Neuronal stem cell (in vitro differentiated cells): ENCODE results near the gene CYBA.

Source experiments
- DNase-seq: peaks from one replicate; pipeline ENCODE4 v3.0.0-alpha.2; 2013; ENCODE audit warnings: low spot score
- H2AFZ ChIP-seq: one replicate; pipeline ENCODE4 v1.6.1; 2013; ENCODE audit warnings: mild to moderate bottlenecking, low read length, inconsistent platforms
- H2AK5ac ChIP-seq: 2 replicates; pipeline ENCODE4 v1.6.1; 2013; ENCODE audit warnings: low read depth, mild to moderate bottlenecking, inconsistent platforms, low read length, moderate library complexity, mixed read lengths
- H2BK120ac ChIP-seq: 2 replicates; pipeline ENCODE4 v1.6.1; 2013; ENCODE audit warnings: low read depth, mild to moderate bottlenecking, inconsistent platforms, low read length, moderate library complexity, mixed read lengths
- H2BK12ac ChIP-seq: one replicate; pipeline ENCODE4 v1.6.1; 2013; ENCODE audit warnings: low read length, inconsistent platforms
- H2BK15ac ChIP-seq: 2 replicates; pipeline ENCODE4 v1.6.1; 2013; ENCODE audit warnings: mild to moderate bottlenecking, low read length, inconsistent platforms, mixed read lengths
- H2BK5ac ChIP-seq: one replicate; pipeline ENCODE4 v1.6.1; 2013; ENCODE audit warnings: inconsistent platforms, mild to moderate bottlenecking, low read length, moderate library complexity
- H3K14ac ChIP-seq: one replicate; pipeline ENCODE4 v1.6.1; 2013; ENCODE audit warnings: low read length, inconsistent platforms
- H3K18ac ChIP-seq: 2 replicates; pipeline ENCODE4 v1.6.1; 2013; ENCODE audit warnings: low read length, inconsistent platforms
- H3K23ac ChIP-seq: 2 replicates; pipeline ENCODE4 v1.6.1; 2013; ENCODE audit warnings: low read depth, mild to moderate bottlenecking, mixed read lengths, low read length, inconsistent platforms; ENCODE audit not compliant: poor library complexity
- H3K27ac ChIP-seq: replicated peaks from 3 replicates; pipeline ENCODE4 v1.5.1; 2013; ENCODE audit warnings: low read length, inconsistent platforms
- H3K27me3 ChIP-seq, 3 experiments: 2 replicates each; pipeline ENCODE4 v1.6.1; 2013; ENCODE audit warnings: low read length in 3 of 3, mild to moderate bottlenecking in 2 of 3, inconsistent platforms in 1 of 3, low read depth in 1 of 3, mixed read lengths in 1 of 3, moderate library complexity in 1 of 3; ENCODE audit not compliant: control insufficient read depth in 3 of 3, insufficient read depth in 3 of 3
- H3K36me3 ChIP-seq, 2 donors: replicated peaks in 1 of 2; 2 replicates each; pipeline ENCODE4 v1.6.1; 2013; ENCODE audit warnings: low read length in 2 of 2; ENCODE audit not compliant: control insufficient read depth in 2 of 2, insufficient read depth in 2 of 2
- H3K4ac ChIP-seq: 2 replicates; pipeline ENCODE4 v1.6.1; 2013; ENCODE audit warnings: inconsistent platforms, mild to moderate bottlenecking, low read length, moderate library complexity
- H3K4me1 ChIP-seq, 2 donors: 1 replicate in 1 of 2; 2 replicates in 1 of 2; pipeline ENCODE4 v1.6.1; 2013; ENCODE audit warnings: low read length in 2 of 2, low read depth in 1 of 2; ENCODE audit not compliant: control insufficient read depth in 2 of 2, insufficient read depth in 1 of 2
- H3K4me2 ChIP-seq: one replicate; pipeline ENCODE4 v1.6.1; 2013; ENCODE audit warnings: mild to moderate bottlenecking, low read length, inconsistent platforms; ENCODE audit not compliant: insufficient read depth, poor library complexity, severe bottlenecking
- H3K4me3 ChIP-seq, 2 donors: 2 replicates each; pipeline ENCODE4 v1.5.1; 2013; ENCODE audit warnings: low read length in 2 of 2, mild to moderate bottlenecking in 2 of 2, inconsistent platforms in 1 of 2, moderate library complexity in 1 of 2
- H3K79me1 ChIP-seq: one replicate; pipeline ENCODE4 v1.6.1; 2013; ENCODE audit warnings: low read depth, mild to moderate bottlenecking, inconsistent platforms, low read length, moderate library complexity
- H3K9ac ChIP-seq: one replicate; pipeline ENCODE4 v1.6.1; 2013; ENCODE audit warnings: mild to moderate bottlenecking, low read depth, low read length, inconsistent platforms; ENCODE audit not compliant: poor library complexity
- H3K9me3 ChIP-seq, 2 donors: replicated peaks in 1 of 2; 2 replicates each; pipeline versions ENCODE3 to v1.6.1; 2013; ENCODE audit warnings: low read length in 2 of 2, mild to moderate bottlenecking in 2 of 2, inconsistent platforms in 1 of 2, low read depth in 1 of 2, mixed read lengths in 1 of 2, moderate library complexity in 1 of 2; ENCODE audit not compliant: control insufficient read depth in 2 of 2, insufficient read depth in 1 of 2
- H4K8ac ChIP-seq: one replicate; pipeline ENCODE4 v1.6.1; 2013; ENCODE audit warnings: low read depth, mild to moderate bottlenecking, inconsistent platforms, low read length, moderate library complexity
- H4K91ac ChIP-seq: one replicate; pipeline ENCODE4 v1.6.1; 2013; ENCODE audit warnings: low read length, low read depth, mild to moderate bottlenecking, inconsistent platforms; ENCODE audit not compliant: poor library complexity
- WGBS, 2 donors: extraction: QIAGEN DNeasy Blood & Tissue Kit; methylation state at CpG; one replicate each; pipeline ENCODE4 v1.1.7; 2013; ENCODE audit warnings: missing lambda C conversion rate in 2 of 2, mixed read lengths in 1 of 2; ENCODE audit not compliant: insufficient read length in 2 of 2, insufficient replicate concordance in 1 of 2; ENCODE audit errors: extremely low coverage in 2 of 2; 5-methylcytosine and 5-hydroxymethylcytosine counted together

The CYBA gene

DNA sequence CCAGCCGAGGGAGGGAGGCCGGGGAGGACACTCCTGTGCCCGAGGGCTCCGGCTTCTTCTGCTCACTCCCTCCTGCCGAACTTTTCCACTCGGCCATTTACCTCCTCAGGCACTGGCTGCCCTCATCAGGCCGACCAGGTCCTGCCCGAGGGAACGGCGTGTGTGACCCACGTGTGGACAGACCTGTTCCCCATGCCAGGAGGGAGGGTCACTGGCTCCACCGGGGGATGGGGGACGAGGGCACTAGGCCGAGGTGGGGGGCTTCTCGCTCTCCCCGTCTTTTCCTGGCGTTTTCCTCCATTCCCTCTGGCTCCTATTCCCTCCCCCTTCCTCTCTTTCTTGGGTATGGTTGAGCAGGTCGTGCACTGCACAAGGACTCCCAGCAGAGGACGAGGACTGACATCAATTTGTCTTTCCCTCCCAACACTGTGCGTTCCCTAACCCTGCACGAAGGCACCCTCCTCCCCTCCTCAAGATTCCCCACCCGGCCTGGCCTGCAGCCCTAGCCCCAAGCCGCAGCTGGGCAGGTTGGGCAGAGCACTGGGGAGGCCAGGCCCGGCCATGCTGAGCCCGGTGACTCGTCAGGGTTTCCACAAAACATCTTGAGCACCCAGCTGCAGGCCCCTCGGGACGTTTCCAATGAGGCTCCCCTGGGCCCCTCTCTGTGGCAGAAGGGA is 15.7 kb downstream of the CYBA start:
- peak overlapping the region; percentile 95 for H3K18ac ChIP-seq
- H2BK15ac ChIP-seq, result peak overlapping the region; percentile 75
- no peak overlapping the region for H3K4ac ChIP-seq
- H2AK5ac ChIP-seq, result peak overlapping the region; percentile 53
- H3K36me3 ChIP-seq, result peaks cover 19 to 37% of the 10 kb centered on the region in 2 donors
- no peak overlapping the region for H4K91ac ChIP-seq
- no peak overlapping the region for H2BK120ac ChIP-seq
- peaks cover 0 to 11% of the 10 kb centered on the region in 2 donors for H3K4me1 ChIP-seq
- H2BK12ac ChIP-seq, result no peak overlapping the region
- no CpG with 5 or more reads among the region's 28 CpGs for WGBS, 2 donors
- H3K9ac ChIP-seq, result peak overlapping the region; percentile 84
- peaks cover 0 to 1% of the 10 kb centered on the region in 2 donors for H3K9me3 ChIP-seq
- H3K4me2 ChIP-seq, result peak overlapping the region; percentile 98
- H3K23ac ChIP-seq, result peak overlapping the region; percentile 68
- H3K27me3 ChIP-seq, result peaks cover 0 to 42% (median 4%) of the 10 kb centered on the region in 3 experiments
- peak overlapping the region; percentile 90 for H2BK5ac ChIP-seq
- peaks cover 4% of the 10 kb centered on the region for H3K79me1 ChIP-seq
- H3K14ac ChIP-seq, result peak overlapping the region; percentile 58
- peak overlapping the region in 1 of 2 donors; percentile 79 for H3K4me3 ChIP-seq
- H2AFZ ChIP-seq, result no peak overlapping the region
- no peak overlapping the region for H4K8ac ChIP-seq
- DNase-seq, result no peak
- H3K27ac ChIP-seq, result no peak overlapping the region

DNA sequence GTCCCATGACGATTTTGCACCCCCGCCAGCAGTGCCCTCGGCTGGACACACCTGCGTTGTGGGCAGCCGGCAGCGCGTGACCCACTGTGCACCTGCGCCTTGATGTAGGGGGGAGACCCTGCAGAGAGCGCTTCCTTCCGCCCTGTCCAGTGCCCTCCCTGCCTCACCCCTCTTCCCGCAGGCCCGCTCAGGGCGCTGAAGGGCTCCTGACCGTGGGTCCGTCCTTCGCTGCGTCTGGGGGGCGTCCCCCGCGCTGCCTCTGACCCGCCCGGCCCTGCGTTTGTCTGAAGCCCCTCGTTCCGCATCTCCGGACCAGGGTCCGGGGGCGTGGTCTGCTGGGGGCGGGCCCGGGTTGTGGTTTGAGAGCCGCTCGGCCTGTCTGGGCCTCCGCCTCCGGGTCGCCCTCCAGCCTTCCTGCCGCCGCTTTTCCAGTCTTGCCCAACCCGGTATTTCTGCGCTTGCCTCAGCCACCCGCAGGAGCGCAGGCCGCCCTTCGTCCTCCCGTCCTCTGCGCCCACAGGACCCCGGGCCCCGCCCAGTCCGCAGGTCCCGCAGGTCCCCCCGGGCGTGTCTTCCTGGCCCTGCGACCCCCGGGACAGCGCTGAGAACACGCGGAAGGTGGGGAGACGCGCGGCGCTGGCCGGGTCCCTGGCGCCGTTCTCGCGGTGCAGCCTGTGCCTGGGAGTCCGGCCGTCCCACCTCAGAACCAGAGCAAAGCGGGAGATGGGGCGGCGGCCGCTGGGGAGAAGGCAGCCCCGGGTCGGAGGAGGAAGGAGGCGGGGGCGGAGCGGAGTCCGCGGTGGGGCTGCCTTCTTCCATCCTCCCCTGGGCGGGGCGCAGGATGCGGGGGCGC is 16.5 kb downstream of the CYBA start:
- Histone ChIP-seq H3K4ac (peak overlapping the region; percentile 23), H3K23ac (peak overlapping the region; percentile 96), H3K36me3 (peaks cover 26 to 45% of the 10 kb centered on the region in 2 donors), H3K9ac (peak overlapping the region; percentile 84), H4K8ac (no peak overlapping the region), H3K79me1 (peaks cover 4% of the 10 kb centered on the region), H2BK120ac (no peak overlapping the region), H3K4me1 (peaks cover 0 to 11% of the 10 kb centered on the region in 2 donors), H3K4me2 (peak overlapping the region; percentile 98), H3K27me3 (peaks cover 0 to 34% (median 1%) of the 10 kb centered on the region in 3 experiments), H3K9me3 (peaks cover 0 to 1% of the 10 kb centered on the region in 2 donors), H2BK12ac (peak overlapping the region; percentile 73), H2AFZ (no peak overlapping the region), H2BK5ac (peak overlapping the region; percentile 90), H3K14ac (peak overlapping the region; percentile 97), H3K27ac (no peak overlapping the region), H2AK5ac (peak overlapping the region; percentile 63), H4K91ac (no peak overlapping the region), H2BK15ac (peak overlapping the region; percentile 67), H3K18ac (peak overlapping the region; percentile 95), H3K4me3 (peak overlapping the region in 1 of 2 donors; percentile 79)
- peak; percentile 46 for DNase-seq
- no CpG with 5 or more reads among the region's 82 CpGs for WGBS, 2 donors

DNA sequence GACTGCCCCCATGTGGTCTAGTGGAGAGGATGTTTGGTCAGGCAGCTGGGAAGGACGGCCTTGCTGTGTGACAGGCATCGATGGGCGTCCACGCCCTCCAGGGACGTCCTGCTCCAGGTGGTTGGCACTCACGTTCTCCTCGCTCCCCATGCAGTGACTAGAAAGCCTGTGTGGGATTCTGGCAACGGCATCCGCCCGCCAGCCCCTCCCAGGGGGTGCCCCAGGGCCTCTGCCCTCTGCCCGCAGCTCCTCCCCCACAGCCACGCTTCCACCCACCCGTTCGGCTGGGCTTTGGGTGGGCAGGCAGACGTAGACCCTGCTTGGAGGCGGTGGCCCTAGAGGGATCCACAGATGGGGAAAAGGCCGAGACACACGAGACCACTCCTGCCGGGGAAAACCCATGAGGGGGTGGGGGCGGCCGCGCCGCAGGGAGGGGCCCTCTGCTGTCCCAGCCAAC is 17.1 kb downstream of the CYBA start:
- H3K27me3 ChIP-seq, result peaks cover 0 to 28% (median 0%) of the 10 kb centered on the region in 3 experiments
- no peak overlapping the region for H4K8ac ChIP-seq
- no peak overlapping the region for H4K91ac ChIP-seq
- peaks cover 0 to 11% of the 10 kb centered on the region in 2 donors for H3K4me1 ChIP-seq
- H3K23ac ChIP-seq, result peak overlapping the region; percentile 96
- no peak overlapping the region for H2AFZ ChIP-seq
- no peak for DNase-seq
- peak overlapping the region; percentile 90 for H2BK5ac ChIP-seq
- no peak overlapping the region for H3K4ac ChIP-seq
- no peak overlapping the region for H2BK120ac ChIP-seq
- peak overlapping the region; percentile 63 for H2AK5ac ChIP-seq
- H3K4me3 ChIP-seq, result no peak overlapping the region
- H3K79me1 ChIP-seq, result peaks cover 4% of the 10 kb centered on the region
- H3K18ac ChIP-seq, result peak overlapping the region; percentile 94
- H2BK15ac ChIP-seq, result peak overlapping the region; percentile 37
- H3K27ac ChIP-seq, result no peak overlapping the region
- peak overlapping the region; percentile 38 for H3K14ac ChIP-seq
- H3K4me2 ChIP-seq, result peak overlapping the region; percentile 98
- H3K36me3 ChIP-seq, result peaks cover 26 to 49% of the 10 kb centered on the region in 2 donors
- H3K9ac ChIP-seq, result peak overlapping the region; percentile 77
- peaks cover 0 to 1% of the 10 kb centered on the region in 2 donors for H3K9me3 ChIP-seq
- no CpG with 5 or more reads among the region's 23 CpGs for WGBS, 2 donors
- H2BK12ac ChIP-seq, result peak overlapping the region; percentile 73

DNA sequence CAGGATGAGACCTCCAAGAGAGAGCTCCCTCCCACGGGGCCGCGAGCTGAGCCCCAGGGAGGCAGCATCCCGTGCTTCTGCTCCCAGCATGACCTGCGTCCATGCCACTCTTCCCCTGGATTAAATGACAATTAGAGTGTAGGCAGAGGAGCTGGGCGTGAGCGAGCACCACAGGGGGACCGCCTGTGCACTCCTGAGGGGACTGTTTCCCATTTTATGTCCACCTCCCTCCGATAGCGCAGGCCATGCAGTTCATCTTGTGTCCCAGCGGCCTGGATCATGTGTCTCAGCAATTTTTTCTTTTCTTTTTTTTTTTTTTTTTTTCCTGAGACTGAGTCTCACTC is 18.3 kb downstream of the CYBA start:
- H3K79me1 ChIP-seq, result peaks cover 4% of the 10 kb centered on the region

More for the DNA sequence above, 18.3 kb downstream of the CYBA start:
- Histone ChIP-seq H2BK120ac (no peak overlapping the region), H3K18ac (no peak overlapping the region), H3K14ac (no peak overlapping the region), H2BK15ac (no peak overlapping the region), H3K27me3 (peaks cover 0 to 18% (median 0%) of the 10 kb centered on the region in 3 experiments), H2BK12ac (no peak overlapping the region), H4K8ac (no peak overlapping the region), H3K4me2 (no peak overlapping the region), H3K36me3 (peaks cover 35 to 61% of the 10 kb centered on the region in 2 donors), H2AFZ (no peak overlapping the region), H3K23ac (no peak overlapping the region), H3K9ac (no peak overlapping the region), H3K4me1 (peaks cover 0 to 11% of the 10 kb centered on the region in 2 donors), H3K9me3 (peaks cover 0 to 1% of the 10 kb centered on the region in 2 donors), H3K4me3 (no peak overlapping the region), H2BK5ac (peak overlapping the region; percentile 66), H3K27ac (no peak overlapping the region), H3K4ac (no peak overlapping the region), H2AK5ac (no peak overlapping the region), H4K91ac (no peak overlapping the region)
- DNase-seq, result no peak
- WGBS, 2 donors, result no CpG with 5 or more reads among the region's 11 CpGs
